ENCODE results near the gene OR3A2.
A peak's percentile ranks its signal among the peaks of the same experiment; 100 is the strongest.
"Not testable (repeated sequence)": the region's sequence is repeated elsewhere in the genome, so short reads cannot be mapped to it uniquely, and the experiment has no call there.

Gene OR3A2

GRCh38 chr17:3385869-3386816 is at the start of gene OR3A2:
OR3A2 (minus strand) TSS chr17:3386308.
- peak in 1 of 2 donors; percentile 19 for DNase-seq

GRCh38 chr17:3433741-3434140 is 47.6 kb upstream of the OR3A2 start, which contains the start of gene OR1E2:
OR1E2 (minus strand) TSS chr17:3433841; CDS start chr17:3433841, 0 bp downstream.
- DNase-seq: no peak

GRCh38 chr17:3433215-3433614 is 47.1 kb upstream of the OR3A2 start:
- peak in 1 of 2 donors; percentile 1 for DNase-seq

- no peak for DNase-seq
Measured at GRCh38 chr17:3418222-3418621, 32.1 kb upstream of the OR3A2 start.

GRCh38 chr17:3415610-3416009 is 29.5 kb upstream of the OR3A2 start:
- no peak for DNase-seq

- not testable (repeated sequence) for DNase-seq
Measured at GRCh38 chr17:3412216-3412615, 26.1 kb upstream of the OR3A2 start.

GRCh38 chr17:3411070-3411469 is 25.0 kb upstream of the OR3A2 start, which contains the start of gene OR3A3:
OR3A3 (plus strand) TSS chr17:3411370.
- no peak for DNase-seq

- not testable (repeated sequence) for DNase-seq
Measured at GRCh38 chr17:3403856-3404255, 17.7 kb upstream of the OR3A2 start.

- DNase-seq: no peak
Measured at GRCh38 chr17:3401786-3402185, 15.7 kb upstream of the OR3A2 start.

- DNase-seq: no peak
Measured at GRCh38 chr17:3400055-3400454, 13.9 kb upstream of the OR3A2 start.

GRCh38 chr17:3398310-3398709 is 12.2 kb upstream of the OR3A2 start, which contains the start of gene OR1E1:
OR1E1 (minus strand) TSS chr17:3398410; CDS start chr17:3398410, 0 bp downstream.
- no peak for DNase-seq

- DNase-seq: peak in 1 of 2 donors; percentile 11
Measured at GRCh38 chr17:3397801-3398200, 11.7 kb upstream of the OR3A2 start.

- no peak for DNase-seq
Measured at GRCh38 chr17:3389791-3390190, 3.7 kb upstream of the OR3A2 start.

GRCh38 chr17:3381957-3382356 is 4.2 kb downstream of the OR3A2 start:
- DNase-seq: no peak

- DNase-seq: no peak
Measured at GRCh38 chr17:3378321-3378720, 7.8 kb downstream of the OR3A2 start.

- DNase-seq: not testable (repeated sequence)
Measured at GRCh38 chr17:3371167-3371566, 14.9 kb downstream of the OR3A2 start.

- DNase-seq: not testable (repeated sequence)
Measured at GRCh38 chr17:3342782-3343181, 43.3 kb downstream of the OR3A2 start.

- no peak for DNase-seq
Measured at GRCh38 chr17:3335876-3336275, 50.2 kb downstream of the OR3A2 start.

- no peak for DNase-seq
Measured at GRCh38 chr17:3318336-3318735, 67.8 kb downstream of the OR3A2 start.

- no peak for DNase-seq
Measured at GRCh38 chr17:3316836-3317235, 69.3 kb downstream of the OR3A2 start.

- no peak for DNase-seq
Measured at GRCh38 chr17:3308603-3309002, 77.5 kb downstream of the OR3A2 start.

- DNase-seq: no peak
Measured at GRCh38 chr17:3298260-3298659, 87.8 kb downstream of the OR3A2 start, which contains the start of gene OR3A1. OR3A1 (minus strand) TSS chr17:3298360; CDS start chr17:3292582, 5,778 bp downstream.

- no peak for DNase-seq
Measured at GRCh38 chr17:3295632-3296031, 90.5 kb downstream of the OR3A2 start.

GRCh38 chr17:3293548-3293947 is 92.6 kb downstream of the OR3A2 start:
- not testable (repeated sequence) for DNase-seq

Data from stimulated activated CD4-positive, alpha-beta T cell treated with anti-CD3 and anti-CD28 coated beads, Interleukin-2, amount 100 ng/mL, for 48 hours (primary cell).